RPMI7951 (cell line): ENCODE measurements around the gene FEV. TPM values are rescaled to one million over a fixed set of nuclear protein-coding genes. Genes with fewer than 3 reads are reported as not detected.

Experiments
- DNase-seq: peaks from one replicate; pipeline ENCODE4 v3.0.0-alpha.2; 2012; ENCODE audit warnings: low read depth
- total RNA-seq: library from RNA; depleted of rRNA; stranded (reverse); fragments of >200 nt; shearing (Covaris generic); gene quantifications from 2 replicates; pipeline ENCODE4 v1.2.3, GENCODE V29; 2014; rRNA removed

FEV gene
- not detected in 2 replicates for total RNA-seq

DNA sequence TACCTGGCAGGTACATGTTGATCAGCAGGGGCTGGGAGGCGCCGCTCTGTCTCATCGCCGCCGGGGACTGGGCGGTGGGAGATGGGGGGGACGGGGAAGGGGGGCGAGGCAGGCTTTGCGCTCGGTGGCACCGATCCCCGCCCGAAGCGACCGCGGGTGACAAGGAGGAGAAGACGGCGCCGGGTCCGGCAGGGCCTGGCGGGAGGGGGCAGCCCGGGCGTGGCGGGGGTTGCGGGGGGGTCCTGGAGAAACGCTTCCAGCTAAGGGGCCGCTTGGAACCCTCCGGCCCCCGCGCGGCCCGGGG, at the start of gene FEV:
Gene FEV, minus strand, starts transcription at position 164 of the 304 bp plus-strand sequence. Its CDS starts 109 bp downstream, at position 55.
- no peak for DNase-seq

DNA sequence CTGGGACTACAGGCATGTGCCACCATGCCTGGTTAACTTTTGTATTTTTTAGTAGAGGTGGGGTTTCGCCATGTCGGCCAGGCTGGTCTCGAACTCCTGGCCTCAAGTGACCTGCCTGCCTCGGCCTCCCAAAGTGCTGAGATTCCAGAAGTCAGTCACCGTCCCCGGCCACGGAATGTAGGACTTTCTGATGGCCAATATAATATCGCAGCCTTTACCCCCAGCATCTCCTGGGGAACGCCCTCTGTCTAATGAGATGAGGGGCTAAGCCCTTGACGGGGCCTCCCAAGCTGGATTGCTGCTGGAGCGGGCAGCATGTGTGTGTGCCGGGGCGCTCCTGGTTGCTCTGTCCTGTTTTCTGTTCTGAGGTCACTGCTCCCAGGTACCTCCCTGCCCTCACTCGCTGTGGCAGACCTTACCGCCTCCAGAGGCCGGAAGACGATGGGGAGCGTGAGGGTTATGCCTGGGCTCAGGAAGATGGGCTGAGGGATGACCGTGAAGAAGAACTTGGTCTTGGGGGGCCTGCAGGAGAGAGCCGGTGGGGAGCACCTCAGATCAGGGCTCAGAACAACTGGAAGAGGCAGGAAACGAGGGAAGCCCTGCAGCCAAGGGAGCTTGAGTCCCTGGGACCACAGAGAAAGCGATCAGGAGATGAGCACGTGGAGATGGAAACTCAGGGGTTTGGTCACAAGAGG, 47.2 kb upstream of the FEV start:
- no peak for DNase-seq

DNA sequence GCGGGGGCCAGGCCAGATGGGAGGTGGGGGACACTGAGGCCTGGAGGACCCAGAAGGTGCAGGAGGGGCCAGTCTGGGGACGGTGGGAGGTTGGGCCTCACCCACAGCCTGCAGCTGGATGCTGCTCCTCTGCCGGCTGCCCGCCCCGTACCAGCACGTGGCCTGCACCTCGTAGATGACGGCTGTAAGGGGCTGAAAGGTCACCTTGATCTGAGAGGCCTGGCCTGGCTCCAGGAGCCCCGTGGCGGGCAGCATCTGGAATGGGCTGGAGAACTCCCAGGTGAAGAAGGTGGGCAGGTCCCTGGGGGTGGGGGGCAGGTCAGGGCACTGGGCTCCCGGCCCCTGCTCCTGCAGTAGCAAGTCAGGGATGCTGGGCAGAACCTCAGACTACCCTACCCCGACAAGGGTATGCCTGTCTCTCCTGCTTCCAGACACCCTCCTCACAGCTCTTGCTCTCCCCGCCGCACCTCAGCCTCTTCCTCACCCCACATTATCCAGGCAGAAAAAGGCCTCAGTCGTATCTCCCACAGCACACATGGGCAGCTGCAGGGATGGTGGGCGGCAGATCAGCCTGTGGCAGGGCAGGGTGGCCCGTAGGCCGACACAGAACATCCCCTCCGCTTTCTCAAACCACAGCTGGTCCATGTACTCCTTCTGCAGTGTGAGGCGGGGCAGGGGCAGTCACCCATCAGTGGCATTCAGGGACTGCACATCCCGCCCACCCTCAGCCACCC, 46.2 kb upstream of the FEV start:
- DNase-seq, result no peak

GRCh38 chr2:219030177-219030940, 45.4 kb upstream of the FEV start:
- DNase-seq, result no peak

DNA sequence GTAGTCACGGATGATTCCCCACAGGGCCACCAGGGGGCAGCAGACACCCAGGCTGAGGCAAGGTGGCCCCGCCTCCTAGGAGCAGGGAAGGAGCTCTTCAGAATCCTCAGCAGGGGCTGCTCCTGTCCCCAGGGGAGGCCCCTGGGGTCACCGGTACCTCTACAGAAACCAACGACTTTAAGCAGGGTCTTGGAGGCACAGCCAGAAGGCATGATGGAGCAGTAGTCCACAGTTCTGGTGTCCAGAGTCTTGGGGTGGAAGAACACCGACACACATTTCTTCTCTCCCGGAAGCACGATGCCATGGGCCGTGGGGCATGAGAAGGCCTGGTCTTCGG, 44.8 kb upstream of the FEV start:
- DNase-seq, result peak; percentile 65

DNA sequence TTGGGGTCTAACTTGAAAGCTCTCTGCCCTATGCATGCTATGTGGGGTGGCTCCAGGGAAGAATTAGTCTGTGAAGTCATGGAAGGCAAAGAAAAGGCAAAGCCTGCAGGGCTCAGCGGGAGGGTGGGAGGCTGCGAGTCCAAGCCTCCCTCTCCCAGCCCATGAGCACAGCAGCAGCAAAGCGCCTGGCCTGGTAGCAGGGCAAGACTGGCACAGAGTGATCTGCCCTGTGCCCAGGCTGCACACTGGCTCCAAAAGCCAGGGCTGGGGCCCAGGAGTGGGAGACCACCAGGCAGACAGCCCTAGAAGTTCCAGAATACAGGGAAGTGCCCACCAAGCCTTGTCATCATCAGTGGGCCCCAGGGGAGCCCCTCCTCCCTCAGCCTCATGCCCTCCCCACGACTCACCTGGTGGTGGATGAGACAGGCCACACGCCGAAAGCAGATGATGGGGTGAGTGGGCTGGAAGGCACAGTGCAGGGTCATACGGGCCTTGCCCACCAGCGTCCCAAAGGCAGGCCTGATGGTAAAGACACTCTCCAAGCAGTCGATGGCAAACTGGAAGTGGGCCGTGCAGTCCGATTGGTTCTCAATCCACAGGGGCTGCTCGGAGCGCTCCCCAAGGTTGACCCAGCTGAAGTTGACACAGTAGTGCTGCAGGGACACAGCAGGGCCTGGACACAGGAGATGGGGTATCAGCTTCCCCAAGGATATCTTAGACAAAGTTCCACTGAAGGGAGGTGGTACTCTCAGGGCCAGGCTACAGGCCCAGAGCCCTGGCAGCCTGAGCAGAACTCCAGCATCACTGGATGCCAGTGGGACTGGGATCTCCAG, 44.2 kb upstream of the FEV start:
- no peak for DNase-seq

- no peak for DNase-seq
Measured at GRCh38 chr2:219028141-219028540, 43.2 kb upstream of the FEV start.

DNA sequence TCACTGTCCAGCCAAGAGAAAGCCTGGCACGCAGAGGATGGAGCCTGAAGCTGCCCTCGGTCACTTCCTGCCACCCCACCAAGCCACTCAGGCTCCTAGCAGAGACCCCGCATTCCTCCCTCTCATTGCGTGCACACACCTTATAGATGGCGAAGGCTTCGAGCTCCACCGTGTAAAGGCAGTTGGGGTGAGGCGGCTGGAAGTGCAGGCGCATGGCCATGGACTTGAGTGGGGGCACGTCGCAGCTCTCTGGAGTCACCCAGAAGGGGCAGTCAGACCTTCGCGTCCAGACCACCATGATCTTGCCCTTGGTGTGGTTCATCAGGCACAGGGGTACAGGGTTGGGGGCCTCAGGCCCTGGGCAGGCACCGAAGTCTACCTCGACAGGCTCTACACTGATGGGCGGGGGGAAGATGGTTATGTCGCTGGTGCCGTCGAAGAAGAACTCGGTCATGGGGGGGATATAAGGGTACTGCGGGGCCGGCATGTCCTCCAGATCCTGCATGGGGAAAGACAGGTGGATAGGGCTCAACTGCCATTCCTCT, 42.6 kb upstream of the FEV start:
- DNase-seq, result no peak

DNA sequence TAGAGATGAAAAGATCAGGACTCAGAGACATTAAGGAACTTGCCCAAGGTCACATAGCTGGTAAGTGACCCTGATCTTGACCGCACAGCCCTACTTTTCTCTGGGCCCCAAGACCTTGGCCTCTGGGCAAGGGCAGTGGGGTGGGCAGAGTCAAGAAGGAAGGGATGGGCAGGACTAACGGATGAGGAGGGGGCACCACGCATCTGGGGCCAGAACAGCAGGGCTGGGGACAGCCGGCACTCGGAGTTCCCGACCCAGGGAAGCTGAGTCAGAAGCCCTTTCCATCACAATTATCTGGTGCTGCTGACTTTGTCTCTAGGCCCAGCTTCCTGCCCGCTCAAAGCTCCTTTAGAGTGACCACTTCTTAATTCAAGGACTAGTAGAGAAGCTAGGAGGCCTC, 42.0 kb upstream of the FEV start:
- no peak for DNase-seq

GRCh38 chr2:219025637-219026585, 40.9 kb upstream of the FEV start:
- peak; percentile 14 for DNase-seq

DNA sequence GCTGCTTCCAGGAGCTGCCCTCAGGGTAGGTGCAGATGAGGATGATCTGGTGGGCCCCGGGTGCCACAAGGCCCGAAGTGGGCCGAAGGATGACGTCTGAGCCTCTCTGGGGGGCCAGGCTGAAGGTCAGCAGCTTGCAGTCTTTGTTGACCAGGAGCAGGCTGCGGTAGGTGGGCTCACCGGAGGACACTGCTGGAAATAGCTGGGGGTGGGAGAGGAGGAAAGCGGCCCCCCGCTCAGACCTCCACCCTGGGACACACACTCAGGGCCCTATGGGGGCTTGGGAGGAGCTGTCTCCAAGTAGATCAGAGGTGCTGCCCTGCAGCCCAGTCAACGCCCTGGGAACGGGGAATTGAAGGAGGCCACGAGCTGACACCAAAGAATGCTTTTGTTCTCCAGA, 39.1 kb upstream of the FEV start:
- no peak for DNase-seq

DNA sequence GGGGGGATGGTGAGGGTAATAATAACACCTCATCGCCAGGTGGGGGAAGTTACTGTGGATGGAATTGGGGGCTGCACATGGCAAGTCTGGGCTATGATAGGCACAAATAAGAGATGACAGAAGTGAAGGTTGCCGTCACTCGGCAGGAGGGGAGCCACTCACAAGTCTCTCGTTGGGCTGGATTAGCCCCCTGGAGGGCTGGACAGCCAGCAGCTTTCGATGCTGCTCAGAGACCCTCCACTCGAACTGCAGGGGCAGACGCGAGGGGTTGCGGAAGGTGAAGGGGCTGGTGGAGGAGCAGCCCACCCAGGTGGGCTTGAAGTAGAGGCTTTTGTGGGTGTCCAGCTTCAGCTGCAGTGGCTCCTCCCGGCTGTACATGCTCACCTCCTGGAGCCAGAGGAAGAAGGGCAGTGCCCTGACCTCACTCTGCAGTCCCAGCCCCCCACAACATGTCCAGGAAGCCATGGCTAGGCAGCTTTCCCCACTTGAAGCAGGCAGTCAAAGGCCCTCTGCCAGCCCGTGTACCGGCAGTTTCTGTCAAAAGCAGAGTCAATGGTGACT, 38.1 kb upstream of the FEV start:
- DNase-seq, result no peak

DNA sequence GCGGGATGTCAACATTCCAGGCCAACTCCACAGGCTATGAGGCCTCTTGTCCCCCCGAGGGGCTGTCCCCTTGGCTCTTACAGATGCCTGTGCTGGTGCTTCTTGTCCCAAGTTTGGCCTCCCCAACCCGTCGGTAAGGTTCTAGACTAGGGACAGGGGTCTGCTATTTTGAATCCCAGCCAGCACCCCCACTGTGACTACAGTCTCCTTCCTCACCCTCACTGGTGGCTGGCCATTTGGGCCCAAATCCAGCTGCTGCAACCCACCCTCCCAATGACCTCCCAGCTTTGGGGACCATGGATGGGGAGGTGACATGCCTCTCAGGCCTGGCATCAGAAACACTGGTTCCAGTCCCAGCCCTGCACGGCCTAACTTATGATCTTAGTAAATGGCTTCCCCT, 37.6 kb upstream of the FEV start:
- no peak for DNase-seq

DNA sequence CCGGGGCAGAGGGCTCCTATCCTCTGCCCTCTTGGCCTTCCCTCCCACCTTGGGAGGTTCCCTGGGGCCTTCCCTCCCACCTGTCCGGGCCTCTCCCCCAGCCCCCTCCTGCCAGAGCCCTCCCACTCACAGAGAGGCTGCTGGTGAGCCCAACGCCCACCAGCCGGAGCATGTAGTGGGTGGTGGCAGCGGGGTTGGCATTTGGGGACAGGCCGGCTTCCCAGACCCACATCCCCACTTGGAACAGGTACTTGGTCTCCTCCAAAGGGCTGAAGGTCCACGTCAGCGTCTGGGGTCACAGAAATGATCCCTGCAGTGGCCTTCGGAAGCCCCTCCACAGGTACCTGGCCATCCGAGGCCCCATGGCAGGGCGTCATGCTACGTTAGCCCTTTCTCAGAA, 37.1 kb upstream of the FEV start:
- no peak for DNase-seq

DNA sequence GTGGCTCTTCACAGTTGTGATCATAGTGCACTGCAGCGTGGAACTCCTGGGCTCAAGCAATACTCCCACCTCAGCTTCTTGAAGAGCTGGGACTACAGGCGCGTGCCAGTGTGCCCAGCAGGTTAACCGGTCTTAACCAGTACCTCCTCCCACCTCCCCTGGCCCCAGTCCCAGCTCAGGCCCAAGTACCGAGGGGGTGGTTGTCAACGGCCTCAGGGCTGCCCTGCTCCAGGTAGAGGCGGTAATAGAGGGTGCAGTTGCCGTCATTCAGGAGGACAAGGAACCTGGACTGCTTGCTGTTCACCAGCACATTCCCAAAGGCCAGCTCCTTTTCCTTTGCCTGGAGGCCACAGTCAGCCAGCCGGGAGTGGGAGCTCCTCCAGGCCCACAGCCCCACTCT, 36.6 kb upstream of the FEV start:
- DNase-seq, result no peak

- peak; percentile 34 for DNase-seq
Measured at GRCh38 chr2:219020604-219021365, 35.8 kb upstream of the FEV start.

- DNase-seq, result no peak
Measured at GRCh38 chr2:219019436-219019835, 34.5 kb upstream of the FEV start.

DNA sequence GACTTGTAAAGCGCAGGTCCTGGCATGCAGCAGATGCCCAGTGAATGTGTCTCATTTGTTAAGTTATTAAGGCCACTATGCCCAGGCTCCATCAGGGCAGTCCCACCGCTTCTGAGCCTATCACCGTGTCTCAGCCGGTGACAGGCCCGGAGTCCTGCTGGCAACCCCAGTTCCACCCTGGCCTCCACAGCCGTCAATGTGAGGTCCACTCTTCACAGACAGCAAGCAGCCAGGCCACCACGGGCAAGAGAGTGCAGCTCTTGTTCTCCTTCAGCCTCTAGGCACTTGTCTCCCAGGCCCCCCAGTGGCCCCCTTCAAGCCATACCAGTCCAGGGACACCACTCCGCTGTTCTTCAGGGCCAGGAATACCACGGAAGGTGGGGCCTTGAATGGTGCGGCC, 33.7 kb upstream of the FEV start:
- DNase-seq, result no peak

- DNase-seq, result no peak
Measured at GRCh38 chr2:219018286-219018685, 33.3 kb upstream of the FEV start.
